Effector memory CD8-positive, alpha-beta T cell (primary cell): Measurements from ENCODE around the gene USP12.

ENCODE experiments used
- ATAC-seq: fragments of 150-1000 bp; cut with Tn5 transposase; replicated peaks from 2 replicates; pipeline ENCODE4 v1.10.0; 2021; ENCODE audit warnings: mild to moderate bottlenecking, moderate library complexity
- DNase-seq, 3 experiments: peaks; one replicate each; pipeline ENCODE4 v3.0.0; 2021
- H3K27ac Mint-ChIP-seq, 2 donors: one replicate each; pipeline ENCODE4 v1.8.0; 2022; ENCODE audit warnings: mild to moderate bottlenecking in 2 of 2, mixed read lengths in 2 of 2, moderate library complexity in 2 of 2
- H3K27me3 Mint-ChIP-seq, 2 donors: one replicate each; pipeline ENCODE4 v1.8.0; 2022; ENCODE audit warnings: mixed read lengths in 2 of 2
- H3K36me3 Mint-ChIP-seq: one replicate; pipeline ENCODE4 v1.8.0; 2022; ENCODE audit warnings: mild to moderate bottlenecking, moderate library complexity, mixed read lengths; ENCODE audit not compliant: insufficient read depth
- H3K4me1 Mint-ChIP-seq, 2 donors: one replicate each; pipeline ENCODE4 v1.8.0; 2022; ENCODE audit warnings: low read depth in 2 of 2, mixed read lengths in 2 of 2
- H3K4me3 Mint-ChIP-seq, 2 donors: one replicate each; pipeline ENCODE4 v1.8.0; 2022; ENCODE audit warnings: mild to moderate bottlenecking in 2 of 2, mixed read lengths in 2 of 2, moderate library complexity in 2 of 2
- H3K9me3 Mint-ChIP-seq, 2 donors: one replicate each; pipeline ENCODE4 v1.8.0; 2022; ENCODE audit warnings: mixed read lengths in 2 of 2

Gene USP12

DNA sequence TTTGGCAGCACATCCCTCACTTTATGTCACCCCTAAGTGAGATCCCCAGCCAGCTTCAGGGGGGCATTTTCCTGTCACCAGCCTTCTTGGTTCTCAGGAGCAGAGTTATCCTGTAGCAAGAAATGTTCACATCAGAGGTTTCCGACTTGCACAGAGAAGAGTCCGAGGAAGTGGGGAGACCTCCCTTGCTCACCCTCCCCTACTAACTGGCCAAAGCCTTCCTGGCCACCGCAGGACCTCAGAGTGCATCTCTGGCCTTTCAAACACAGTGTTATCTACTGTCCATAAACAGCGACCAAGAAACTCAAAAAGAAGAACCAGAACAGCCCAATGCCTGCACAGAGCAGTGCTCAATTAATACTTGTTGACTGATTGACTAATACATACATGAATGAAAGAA lies 134.4 kb downstream of the USP12 start:
- ATAC-seq, result no peak
- no peak for DNase-seq
- Mint-ChIP-seq H3K27me3 (peaks cover 31 to 43% of the 10 kb centered on the region in 2 donors), H3K36me3 (no peaks in the 10 kb centered on the region), H3K27ac (no peak overlapping the region), H3K4me3 (no peak overlapping the region), H3K9me3 (no peaks in the 10 kb centered on the region), H3K4me1 (peaks cover 3 to 8% of the 10 kb centered on the region in 2 donors)

DNA sequence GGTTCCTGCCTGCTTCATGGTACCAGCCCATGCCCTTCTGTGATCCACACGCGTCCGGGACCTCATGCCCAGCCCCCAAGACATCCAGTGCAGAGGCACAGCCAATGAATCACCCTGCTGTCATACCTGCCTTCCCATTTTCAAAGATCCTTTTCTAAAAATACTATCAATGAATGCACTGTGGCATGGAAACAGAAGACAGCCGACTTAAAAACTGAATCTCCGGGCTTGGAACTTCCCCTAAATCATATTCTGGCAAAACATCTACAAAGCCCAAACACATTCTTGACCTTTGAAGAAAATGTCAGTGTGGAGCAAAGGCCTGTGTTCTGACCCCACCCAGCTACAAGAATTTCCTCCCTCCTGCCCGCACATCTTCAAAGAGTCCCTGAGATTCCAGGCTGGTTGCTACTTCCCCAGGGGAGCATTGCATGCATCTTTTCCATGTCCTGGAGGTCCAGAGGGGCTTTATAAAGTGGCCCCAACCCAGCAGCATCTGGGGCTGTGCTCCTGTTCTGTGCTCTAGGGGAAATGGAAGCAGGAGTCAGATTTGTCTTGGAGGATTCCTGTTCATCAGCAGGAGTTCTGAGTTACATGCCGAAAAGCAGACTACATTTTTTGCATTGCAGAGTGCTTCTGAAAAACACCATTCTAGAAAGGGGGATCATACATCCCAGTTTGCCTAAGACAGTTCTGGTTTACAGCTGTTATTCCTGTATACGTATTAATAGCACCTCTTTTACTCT lies 135.2 kb downstream of the USP12 start:
- peaks cover 31 to 42% of the 10 kb centered on the region in 2 donors for H3K27me3 Mint-ChIP-seq
- H3K9me3 Mint-ChIP-seq, result no peaks in the 10 kb centered on the region
- DNase-seq (no peak), ATAC-seq (no peak)
- H3K36me3 Mint-ChIP-seq, result no peaks in the 10 kb centered on the region
- H3K27ac Mint-ChIP-seq, result no peak overlapping the region
- peaks cover 3 to 8% of the 10 kb centered on the region in 2 donors for H3K4me1 Mint-ChIP-seq
- no peak overlapping the region for H3K4me3 Mint-ChIP-seq

DNA sequence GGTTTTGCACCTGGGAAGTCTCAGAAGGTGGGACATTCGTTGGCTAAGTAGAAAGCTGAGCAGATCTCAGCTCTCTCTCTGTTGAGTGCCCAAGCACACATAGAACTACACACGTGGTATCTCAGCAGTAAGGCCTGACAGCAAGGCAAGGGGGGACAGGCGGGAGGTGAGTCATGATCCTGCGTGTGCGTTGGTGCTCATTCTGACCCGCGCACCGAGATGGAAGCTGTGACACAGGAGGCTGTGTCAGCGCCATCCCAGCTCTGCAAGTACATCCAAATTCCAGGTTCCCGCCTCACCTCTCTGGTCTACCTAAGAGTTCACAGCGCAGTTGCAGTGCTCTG lies 135.7 kb downstream of the USP12 start:
- ATAC-seq (no peak), DNase-seq (no peak)
- no peak overlapping the region for H3K4me3 Mint-ChIP-seq
- H3K27ac Mint-ChIP-seq, result no peak overlapping the region
- H3K36me3 Mint-ChIP-seq, result no peaks in the 10 kb centered on the region
- H3K27me3 Mint-ChIP-seq, result peaks cover 31 to 36% of the 10 kb centered on the region in 2 donors
- H3K9me3 Mint-ChIP-seq, result no peaks in the 10 kb centered on the region
- H3K4me1 Mint-ChIP-seq, result peaks cover 3 to 8% of the 10 kb centered on the region in 2 donors

DNA sequence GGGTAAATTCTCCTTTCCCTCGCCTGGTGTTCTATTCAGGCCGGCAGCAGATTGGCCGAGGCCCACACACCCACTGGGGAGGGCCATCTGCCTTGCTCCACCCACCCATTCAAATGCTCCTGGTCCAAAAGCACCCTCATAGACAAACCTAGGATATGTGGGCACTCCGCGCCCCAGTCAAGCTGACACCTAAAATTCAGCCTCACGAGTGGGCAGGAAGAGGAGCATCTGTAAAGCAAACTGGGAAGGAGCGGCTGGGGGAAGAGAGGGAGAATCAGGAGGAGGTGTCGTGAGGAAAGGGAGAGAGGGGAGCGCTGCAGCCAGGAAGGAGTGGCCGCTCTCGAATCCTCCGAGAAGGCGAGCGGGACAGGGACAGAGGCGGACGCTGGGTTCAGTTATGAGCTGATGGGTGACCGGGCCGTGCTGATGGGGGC lies 136.9 kb downstream of the USP12 start:
- Mint-ChIP-seq H3K4me1 (peaks cover 3 to 8% of the 10 kb centered on the region in 2 donors), H3K9me3 (no peaks in the 10 kb centered on the region), H3K36me3 (no peaks in the 10 kb centered on the region), H3K4me3 (no peak overlapping the region), H3K27ac (no peak overlapping the region), H3K27me3 (peaks cover 31 to 33% of the 10 kb centered on the region in 2 donors)
- ATAC-seq, result no peak
- DNase-seq, result no peak

DNA sequence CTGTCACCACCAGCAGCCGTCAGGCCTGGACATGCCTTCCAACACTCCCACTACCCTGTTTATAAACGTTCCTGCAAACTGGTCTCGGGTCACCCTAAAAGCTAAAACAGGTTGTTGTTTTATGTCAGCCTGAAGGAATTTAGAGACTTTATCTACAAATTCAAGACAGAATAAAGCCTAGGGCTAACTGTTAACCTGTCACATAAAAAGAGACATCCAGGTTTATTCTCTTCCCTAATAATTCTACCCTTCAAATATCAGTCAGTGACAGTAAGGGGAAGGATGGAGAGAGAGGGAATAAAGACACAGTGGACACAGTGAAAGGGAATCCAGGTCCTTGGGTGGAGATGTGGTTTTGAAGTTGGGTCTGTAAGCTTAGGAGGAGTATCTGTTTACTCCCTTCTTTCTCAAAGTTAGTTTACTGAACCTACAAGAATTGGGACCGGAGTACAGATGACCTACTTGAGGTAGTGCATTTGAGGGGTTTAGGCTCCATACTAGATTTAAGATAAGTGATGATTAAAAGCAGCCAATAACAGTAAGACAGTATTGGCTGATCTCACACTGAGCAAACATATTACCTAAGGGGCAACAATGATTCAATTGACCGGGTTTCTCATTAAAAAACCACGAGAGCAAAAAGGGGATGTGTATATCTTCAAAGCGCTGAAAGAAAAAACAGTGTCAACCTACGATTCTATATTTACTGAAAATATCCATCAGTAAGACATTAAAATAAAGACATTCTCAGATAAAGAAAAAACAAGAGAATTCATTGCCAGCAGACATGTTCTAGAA lies 142.7 kb downstream of the USP12 start:
- H3K4me3 Mint-ChIP-seq, result no peak overlapping the region
- H3K27me3 Mint-ChIP-seq, result peaks cover 15 to 17% of the 10 kb centered on the region in 2 donors
- peaks cover 5 to 7% of the 10 kb centered on the region in 2 donors for H3K4me1 Mint-ChIP-seq
- DNase-seq (no peak), ATAC-seq (no peak)
- no peak overlapping the region for H3K27ac Mint-ChIP-seq
- H3K36me3 Mint-ChIP-seq, result no peaks in the 10 kb centered on the region
- H3K9me3 Mint-ChIP-seq, result no peaks in the 10 kb centered on the region

DNA sequence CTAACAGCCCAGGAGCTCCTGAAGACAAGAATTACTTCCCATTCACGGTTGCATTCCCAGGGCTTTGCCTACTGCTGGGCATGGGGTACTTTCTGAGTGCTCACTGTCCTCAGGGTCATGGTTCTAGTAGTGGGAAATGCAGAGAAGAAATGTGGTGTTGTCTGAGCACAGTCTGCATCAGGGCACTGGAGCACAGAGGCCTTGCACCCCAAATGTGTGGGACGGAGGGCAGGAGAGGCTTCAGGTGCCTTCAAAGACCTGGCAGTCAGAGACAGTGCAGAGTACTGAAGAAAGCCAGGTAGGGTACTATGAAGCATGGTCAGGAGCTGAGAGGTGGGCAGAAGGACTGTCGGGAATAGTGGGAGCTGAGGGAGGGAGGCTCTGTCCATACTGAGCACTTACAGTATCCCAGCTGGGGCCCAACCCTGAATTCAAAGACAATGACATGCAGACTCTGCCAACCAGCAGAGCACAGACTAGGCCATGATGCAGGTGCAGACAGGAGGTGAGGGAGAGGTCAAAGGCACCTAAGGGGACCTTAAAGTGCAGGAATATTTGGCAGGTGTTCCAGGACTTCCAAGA lies 144.4 kb downstream of the USP12 start:
- peak overlapping the region in 1 of 2 donors; percentile 7 for H3K4me3 Mint-ChIP-seq
- H3K27ac Mint-ChIP-seq, result peak overlapping the region; percentile 2 to 4
- H3K9me3 Mint-ChIP-seq, result no peaks in the 10 kb centered on the region
- DNase-seq (no peak), ATAC-seq (no peak)
- peaks cover 15 to 17% of the 10 kb centered on the region in 2 donors for H3K27me3 Mint-ChIP-seq
- H3K4me1 Mint-ChIP-seq, result peaks cover 5 to 7% of the 10 kb centered on the region in 2 donors
- H3K36me3 Mint-ChIP-seq, result no peaks in the 10 kb centered on the region

DNA sequence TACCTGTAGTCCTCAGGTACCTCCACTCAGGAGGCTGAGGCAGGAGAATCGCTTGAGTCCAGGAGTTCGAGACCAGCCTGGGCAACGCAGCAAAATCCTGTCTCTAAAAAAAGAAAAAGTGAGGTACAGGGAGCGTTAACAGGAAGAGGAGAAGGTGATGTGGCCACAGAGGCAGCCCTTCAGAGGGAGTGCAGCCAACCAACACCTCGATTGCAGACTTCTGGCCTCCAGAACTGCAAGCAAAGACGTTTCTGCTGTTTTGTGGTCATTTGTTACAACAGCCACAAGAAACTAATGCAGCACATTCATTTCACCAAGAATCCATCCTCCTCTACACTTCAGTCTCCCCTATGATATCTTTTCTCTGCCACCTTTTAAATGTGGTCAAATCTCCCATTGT lies 145.2 kb downstream of the USP12 start:
- Mint-ChIP-seq H3K9me3 (no peaks in the 10 kb centered on the region), H3K36me3 (no peaks in the 10 kb centered on the region), H3K27ac (peak overlapping the region; percentile 2 to 4), H3K27me3 (peaks cover 15 to 17% of the 10 kb centered on the region in 2 donors), H3K4me1 (peaks cover 5 to 7% of the 10 kb centered on the region in 2 donors), H3K4me3 (peak overlapping the region in 1 of 2 donors; percentile 7)
- ATAC-seq, result no peak
- DNase-seq, result no peak

DNA sequence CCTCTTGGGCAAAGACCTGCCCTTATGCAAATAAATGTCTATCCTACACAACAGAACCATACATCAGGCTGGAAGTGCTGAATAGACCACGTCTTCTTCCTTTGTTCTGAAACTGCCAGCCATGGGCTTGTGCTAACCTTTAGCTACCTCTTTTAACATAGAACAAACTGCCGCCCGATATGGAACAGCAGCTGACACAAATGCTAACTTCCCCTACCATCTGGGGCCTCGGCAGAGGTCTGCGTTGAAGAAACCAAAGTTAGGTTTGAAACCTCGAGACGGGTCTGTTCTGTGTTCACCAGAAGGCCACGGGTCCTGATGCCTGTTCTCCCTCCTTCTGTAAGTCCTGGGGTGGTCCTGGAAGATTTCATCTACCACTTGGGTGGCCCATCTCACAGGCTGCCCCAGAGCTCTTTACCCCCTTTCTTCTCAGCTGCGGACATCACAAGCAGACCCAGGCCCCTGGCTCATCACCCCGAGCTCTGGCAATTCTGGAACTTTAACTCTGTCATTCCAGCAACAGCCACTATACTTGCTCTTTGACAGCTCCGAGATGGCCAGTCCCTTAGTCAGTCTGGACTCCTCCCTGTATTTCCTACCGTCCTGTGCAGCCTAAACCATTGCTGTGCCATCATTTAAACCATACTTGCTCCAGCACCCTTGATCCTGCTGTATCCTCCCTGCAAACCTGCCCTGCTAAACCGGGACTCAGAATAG lies 146.7 kb downstream of the USP12 start:
- peak overlapping the region in 1 of 2 donors; percentile 24 for H3K27ac Mint-ChIP-seq
- peaks cover 15 to 23% of the 10 kb centered on the region in 2 donors for H3K27me3 Mint-ChIP-seq
- no peak for DNase-seq
- no peaks in the 10 kb centered on the region for H3K9me3 Mint-ChIP-seq
- H3K36me3 Mint-ChIP-seq, result no peaks in the 10 kb centered on the region
- H3K4me1 Mint-ChIP-seq, result peaks cover 5 to 7% of the 10 kb centered on the region in 2 donors
- ATAC-seq, result no peak
- no peak overlapping the region for H3K4me3 Mint-ChIP-seq

DNA sequence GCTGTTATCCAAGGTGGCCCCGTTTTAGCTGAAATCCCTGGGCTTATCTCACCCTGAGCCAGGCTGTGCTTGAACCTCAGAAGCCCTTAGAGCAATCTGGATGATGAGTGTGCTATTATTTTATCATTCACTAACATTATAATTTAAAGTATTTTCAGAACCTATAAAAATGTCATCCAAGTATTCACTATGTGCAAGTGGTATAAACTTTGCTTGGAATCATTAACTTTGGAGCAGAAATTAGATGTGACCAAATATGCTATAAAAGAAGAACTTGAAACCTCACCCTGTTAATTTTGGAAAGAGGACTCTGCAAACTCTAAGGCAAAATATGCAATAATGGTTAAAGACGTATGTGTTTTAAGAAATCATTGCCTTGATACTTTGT lies 147.5 kb downstream of the USP12 start:
- Mint-ChIP-seq H3K27me3 (peaks cover 10 to 28% of the 10 kb centered on the region in 2 donors), H3K4me3 (no peak overlapping the region), H3K4me1 (peaks cover 5 to 7% of the 10 kb centered on the region in 2 donors), H3K9me3 (no peaks in the 10 kb centered on the region), H3K27ac (no peak overlapping the region), H3K36me3 (no peaks in the 10 kb centered on the region)
- ATAC-seq, result no peak
- DNase-seq, result no peak

DNA sequence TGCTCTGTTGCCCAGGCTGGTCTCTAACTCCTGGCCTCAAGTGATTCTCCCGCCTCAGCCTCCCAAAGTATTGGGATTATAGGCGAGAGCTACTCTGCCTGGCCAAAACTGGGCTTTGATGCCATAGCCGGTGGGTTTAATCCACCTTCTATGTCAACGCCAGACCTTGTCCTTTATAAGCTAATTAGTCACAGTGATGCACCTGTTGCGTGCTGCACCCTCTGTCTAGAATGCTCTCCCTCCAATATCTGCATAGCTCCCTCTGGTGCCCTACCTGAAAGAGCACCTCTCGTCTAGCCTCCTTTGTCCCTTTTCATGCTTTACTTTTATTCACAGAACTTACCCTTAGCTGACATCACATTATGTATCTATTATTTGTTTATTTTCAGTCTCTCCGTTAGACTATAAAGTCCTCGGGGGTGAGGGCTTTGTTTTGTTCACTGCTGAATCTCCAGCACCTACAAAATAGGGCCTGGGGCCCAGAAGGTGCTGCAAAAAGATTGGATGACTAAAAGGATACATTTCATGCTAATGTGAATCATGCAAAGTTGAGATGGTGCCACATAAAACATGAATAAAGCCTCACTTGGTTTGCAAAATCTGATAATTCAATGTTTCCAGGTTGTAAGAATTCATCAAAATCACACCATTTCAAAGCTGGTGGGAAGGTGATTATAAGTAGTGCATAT lies 148.1 kb downstream of the USP12 start:
- H3K4me1 Mint-ChIP-seq, result peaks cover 5 to 7% of the 10 kb centered on the region in 2 donors
- DNase-seq, result no peak
- no peaks in the 10 kb centered on the region for H3K36me3 Mint-ChIP-seq
- no peak for ATAC-seq
- no peak overlapping the region for H3K27ac Mint-ChIP-seq
- no peak overlapping the region for H3K4me3 Mint-ChIP-seq
- H3K9me3 Mint-ChIP-seq, result no peaks in the 10 kb centered on the region
- H3K27me3 Mint-ChIP-seq, result peaks cover 9 to 22% of the 10 kb centered on the region in 2 donors

DNA sequence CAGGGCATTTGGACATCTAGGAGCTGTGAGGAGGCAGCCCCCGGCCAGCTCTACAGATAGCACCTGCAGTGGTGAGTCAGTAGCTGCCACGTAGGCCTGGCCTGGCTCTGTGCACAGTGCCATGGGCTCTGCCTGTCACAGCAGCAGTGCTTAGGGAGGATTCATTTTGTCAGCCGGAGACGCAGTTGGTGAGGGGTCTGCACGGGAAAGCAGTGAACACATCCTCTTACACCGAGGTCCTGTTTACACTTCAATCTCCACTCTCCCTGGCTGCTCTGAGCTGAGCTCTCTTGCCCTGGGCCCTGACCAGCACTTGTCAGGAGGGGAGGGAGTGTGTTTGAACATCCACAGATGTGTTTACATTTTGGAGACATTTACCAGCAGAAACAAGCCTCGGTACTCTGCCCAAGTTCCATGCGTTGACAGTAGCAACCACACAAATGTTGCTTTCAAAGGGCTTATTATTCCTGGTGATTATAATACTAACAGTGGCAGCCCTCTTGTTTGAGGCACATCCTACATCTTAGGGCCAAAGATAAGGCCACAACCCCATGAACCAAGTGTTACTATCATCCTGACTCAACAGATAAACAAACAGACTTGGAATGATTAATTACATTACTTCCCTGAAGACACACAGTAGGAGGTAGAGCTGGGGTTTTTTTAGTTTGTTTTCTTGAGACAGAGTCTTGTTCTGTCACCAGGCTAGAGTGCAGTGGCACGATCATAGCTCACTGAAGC lies 148.9 kb downstream of the USP12 start:
- Mint-ChIP-seq H3K4me3 (no peak overlapping the region), H3K27me3 (peaks cover 9 to 20% of the 10 kb centered on the region in 2 donors), H3K36me3 (no peaks in the 10 kb centered on the region), H3K9me3 (no peaks in the 10 kb centered on the region), H3K27ac (peak overlapping the region in 1 of 2 donors; percentile 45), H3K4me1 (peaks cover 5 to 7% of the 10 kb centered on the region in 2 donors)
- ATAC-seq (no peak), DNase-seq (no peak)

DNA sequence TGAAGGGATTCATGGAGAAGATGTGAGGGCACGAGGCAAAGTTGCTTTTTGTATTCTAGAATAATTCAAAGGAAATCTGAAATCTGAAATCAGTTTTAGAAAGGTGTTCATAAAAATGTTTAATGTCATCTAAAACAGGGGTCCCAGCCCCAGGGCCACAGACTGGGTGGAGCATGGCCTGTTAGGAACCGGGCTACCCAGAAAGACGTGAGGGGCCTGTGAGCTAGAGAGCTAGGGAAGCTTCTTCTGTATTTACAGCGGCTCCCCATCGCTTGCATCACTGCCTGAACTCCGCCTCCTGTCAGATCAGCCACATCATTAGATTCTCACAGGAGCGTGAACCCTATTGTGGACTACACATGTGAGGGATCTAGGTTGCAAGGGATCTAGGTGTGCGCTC lies 151.2 kb downstream of the USP12 start:
- H3K4me1 Mint-ChIP-seq, result no peaks in the 10 kb centered on the region
- DNase-seq, result no peak
- H3K27ac Mint-ChIP-seq, result peak overlapping the region in 1 of 2 donors; percentile 23
- no peak for ATAC-seq
- peaks cover 0 to 12% of the 10 kb centered on the region in 2 donors for H3K27me3 Mint-ChIP-seq
- no peak overlapping the region for H3K4me3 Mint-ChIP-seq
- H3K36me3 Mint-ChIP-seq, result no peaks in the 10 kb centered on the region
- H3K9me3 Mint-ChIP-seq, result no peaks in the 10 kb centered on the region
